ENCODE measurements around the gene DEAF1. TPM values are rescaled to one million over a fixed set of nuclear protein-coding genes. Genes with fewer than 3 reads are reported as not detected.

The DEAF1 gene
- total and polyA plus RNA-seq, 5 experiments from 2014 or later, result 27.0 to 58.2 (median 46.5) TPM

Other genes starting within 250 kb of the DEAF1 start
- gene PTDSS2, start 244.9 kb downstream of the DEAF1 start, total RNA-seq, result 10 to 100 TPM; 25.9 to 30.2 TPM
- 10 to 100 TPM in 2 of 3 donors, 1 to 10 TPM in 1; 9.0 to 13.0 (median 11.6) TPM for gene PTDSS2, start 244.9 kb downstream of the DEAF1 start, polyA plus RNA-seq
- 100 to 1,000 TPM; 102 to 107 TPM for gene RNH1, start 188.0 kb downstream of the DEAF1 start, total RNA-seq
- 100 to 1,000 TPM; 152 to 198 (median 170) TPM for gene RNH1, start 188.0 kb downstream of the DEAF1 start, polyA plus RNA-seq
- gene HRAS, start 159.6 kb downstream of the DEAF1 start, total RNA-seq, result 10 to 100 TPM; 36.2 to 40.7 TPM
- gene HRAS, start 159.6 kb downstream of the DEAF1 start, polyA plus RNA-seq, result 10 to 100 TPM in 2 of 3 donors, 1 to 10 TPM in 1; 8.6 to 26.7 (median 15.3) TPM
- gene LRRC56, start 157.7 kb downstream of the DEAF1 start, total RNA-seq, result 1 to 10 TPM; 4.4 to 5.2 TPM
- gene LRRC56, start 157.7 kb downstream of the DEAF1 start, polyA plus RNA-seq, result 1 to 10 TPM in 1 of 3 donors, under 1 TPM in 2; 0.32 to 1.1 (median 0.44) TPM
- 1 to 10 TPM; 6.5 to 7.2 TPM for gene LMNTD2, start 134.5 kb downstream of the DEAF1 start, total RNA-seq
- 1 to 10 TPM in 1 of 3 donors, under 1 TPM in 2; 0.96 to 1.9 (median 0.99) TPM for gene LMNTD2, start 134.5 kb downstream of the DEAF1 start, polyA plus RNA-seq
- 10 to 100 TPM; 33.7 to 37.6 TPM for gene RASSF7, start 134.3 kb downstream of the DEAF1 start, total RNA-seq
- gene RASSF7, start 134.3 kb downstream of the DEAF1 start, polyA plus RNA-seq, result 10 to 100 TPM; 22.5 to 32.3 (median 24.2) TPM
- gene PHRF1, start 118.8 kb downstream of the DEAF1 start, total RNA-seq, result 10 to 100 TPM; 48.9 to 54.7 TPM
- gene PHRF1, start 118.8 kb downstream of the DEAF1 start, polyA plus RNA-seq, result 10 to 100 TPM in 1 of 3 donors, 1 to 10 TPM in 2; 3.5 to 19.8 (median 6.7) TPM
- 10 to 100 TPM; 55.0 to 55.2 TPM for gene IRF7, start 79.3 kb downstream of the DEAF1 start, total RNA-seq
- gene IRF7, start 79.3 kb downstream of the DEAF1 start, polyA plus RNA-seq, result 10 to 100 TPM; 19.8 to 38.6 (median 25.3) TPM
- gene CDHR5, start 70.3 kb downstream of the DEAF1 start, total RNA-seq, result not detected
- gene CDHR5, start 70.3 kb downstream of the DEAF1 start, polyA plus RNA-seq, result not detected
- gene SCT, start 68.0 kb downstream of the DEAF1 start, total RNA-seq, result not detected
- not detected for gene SCT, start 68.0 kb downstream of the DEAF1 start, polyA plus RNA-seq
- 1 to 10 TPM; 1.2 to 1.4 TPM for gene DRD4, start 58.0 kb downstream of the DEAF1 start, total RNA-seq
- not detected for gene DRD4, start 58.0 kb downstream of the DEAF1 start, polyA plus RNA-seq
- gene TMEM80, start 594 bp upstream of the DEAF1 start, total RNA-seq, result 10 to 100 TPM; 46.0 to 49.2 TPM
- 10 to 100 TPM; 22.2 to 44.6 (median 32.4) TPM for gene TMEM80, start 594 bp upstream of the DEAF1 start, polyA plus RNA-seq
- 1 to 10 TPM; 8.2 to 9.7 TPM for gene EPS8L2, start 11.0 kb upstream of the DEAF1 start, total RNA-seq
- gene EPS8L2, start 11.0 kb upstream of the DEAF1 start, polyA plus RNA-seq, result 10 to 100 TPM in 2 of 3 donors, 1 to 10 TPM in 1; 9.6 to 20.4 (median 14.8) TPM
- gene TALDO1, start 52.2 kb upstream of the DEAF1 start, total RNA-seq, result 100 to 1,000 TPM; 120 to 124 TPM
- gene TALDO1, start 52.2 kb upstream of the DEAF1 start, polyA plus RNA-seq, result 100 to 1,000 TPM; 160 to 173 (median 166) TPM
- 10 to 100 TPM; 57.0 to 65.6 TPM for gene GATD1, start 82.3 kb upstream of the DEAF1 start, total RNA-seq
- 10 to 100 TPM in 2 of 3 donors, 1 to 10 TPM in 1; 7.2 to 20.7 (median 12.8) TPM for gene GATD1, start 82.3 kb upstream of the DEAF1 start, polyA plus RNA-seq
- gene CEND1, start 94.9 kb upstream of the DEAF1 start, total RNA-seq, result not detected
- not detected for gene CEND1, start 94.9 kb upstream of the DEAF1 start, polyA plus RNA-seq
- 10 to 100 TPM; 18.1 to 19.2 TPM for gene SLC25A22, start 103.1 kb upstream of the DEAF1 start, total RNA-seq
- gene SLC25A22, start 103.1 kb upstream of the DEAF1 start, polyA plus RNA-seq, result 10 to 100 TPM in 1 of 3 donors, 1 to 10 TPM in 2; 6.4 to 16.4 (median 6.5) TPM
- gene PIDD1, start 110.0 kb upstream of the DEAF1 start, total RNA-seq, result 10 to 100 TPM; 37.7 to 40.7 TPM
- 1 to 10 TPM; 2.5 to 6.6 (median 4.1) TPM for gene PIDD1, start 110.0 kb upstream of the DEAF1 start, polyA plus RNA-seq
- gene RPLP2, start 114.7 kb upstream of the DEAF1 start, total RNA-seq, result 1,000 to 10,000 TPM; 5,498 to 5,522 TPM
- 1,000 to 10,000 TPM; 4,080 to 5,338 (median 4,376) TPM for gene RPLP2, start 114.7 kb upstream of the DEAF1 start, polyA plus RNA-seq
- 100 to 1,000 TPM; 248 to 251 TPM for gene PNPLA2, start 123.7 kb upstream of the DEAF1 start, total RNA-seq
- 10 to 100 TPM; 20.5 to 42.7 (median 31.5) TPM for gene PNPLA2, start 123.7 kb upstream of the DEAF1 start, polyA plus RNA-seq
- under 1 TPM; 0.60 to 0.85 TPM for gene CRACR2B, start 132.7 kb upstream of the DEAF1 start, total RNA-seq
- under 1 TPM in 1 of 3 donors, not detected in 2; 0.18 TPM for gene CRACR2B, start 132.7 kb upstream of the DEAF1 start, polyA plus RNA-seq
- gene CD151, start 137.7 kb upstream of the DEAF1 start, total RNA-seq, result 10 to 100 TPM; 20.8 to 24.3 TPM
- 10 to 100 TPM in 2 of 3 donors, 1 to 10 TPM in 1; 9.4 to 11.2 (median 10.2) TPM for gene CD151, start 137.7 kb upstream of the DEAF1 start, polyA plus RNA-seq
- gene POLR2L, start 147.3 kb upstream of the DEAF1 start, total RNA-seq, result 10 to 100 TPM; 50.3 to 50.6 TPM
- 100 to 1,000 TPM in 1 of 3 donors, 10 to 100 TPM in 2; 96.5 to 102 (median 99.7) TPM for gene POLR2L, start 147.3 kb upstream of the DEAF1 start, polyA plus RNA-seq
- gene TSPAN4, start 147.6 kb upstream of the DEAF1 start, total RNA-seq, result 1 to 10 TPM; 6.0 to 8.9 TPM
- gene TSPAN4, start 147.6 kb upstream of the DEAF1 start, polyA plus RNA-seq, result 10 to 100 TPM in 1 of 3 donors, 1 to 10 TPM in 2; 7.2 to 12.8 (median 8.3) TPM
- 10 to 100 TPM; 54.6 to 55.8 TPM for gene CHID1, start 215.6 kb upstream of the DEAF1 start, total RNA-seq
- 10 to 100 TPM; 50.2 to 61.5 (median 54.7) TPM for gene CHID1, start 215.6 kb upstream of the DEAF1 start, polyA plus RNA-seq
- 10 to 100 TPM; 77.8 to 80.8 TPM for gene AP2A2, start 230.6 kb upstream of the DEAF1 start, total RNA-seq
- gene AP2A2, start 230.6 kb upstream of the DEAF1 start, polyA plus RNA-seq, result 10 to 100 TPM in 2 of 3 donors, 1 to 10 TPM in 1; 8.2 to 13.9 (median 11.6) TPM

All from naive thymus-derived CD8-positive, alpha-beta T cell (primary cell).